ENCODE data around the gene EPHB3. TPM values are rescaled to one million over a fixed set of nuclear protein-coding genes. Genes with fewer than 3 reads are reported as not detected.

Gene EPHB3
- total RNA-seq, result 45.3 TPM

GRCh38 chr3:184561061-184561912, at the start of gene EPHB3:
TSS of gene EPHB3 (plus strand) at chr3:184561785. CDS start at chr3:184562236, 451 bp downstream.

Other genes starting within 250 kb of the EPHB3 start
- gene EIF4G1, start 247.2 kb upstream of the EPHB3 start, total RNA-seq, result 160 TPM
- 23.5 TPM for gene FAM131A, start 224.2 kb upstream of the EPHB3 start, total RNA-seq
- 13.4 TPM for gene CLCN2, start 200.2 kb upstream of the EPHB3 start, total RNA-seq
- 68.9 TPM for gene POLR2H, start 200.1 kb upstream of the EPHB3 start, total RNA-seq
- 0.88 TPM for gene THPO, start 183.6 kb upstream of the EPHB3 start, total RNA-seq
- gene CHRD, start 181.7 kb upstream of the EPHB3 start, total RNA-seq, result 32.6 TPM
- gene MAGEF1, start 150.3 kb downstream of the EPHB3 start, total RNA-seq, result 59.7 TPM

All from metanephros (tissue), 1 donor.